Sigmoid colon (tissue), 4 donors: ENCODE measurements around the gene FAM184B.

ENCODE experiments used
- CTCF ChIP-seq, 4 experiments: fragments of 450-650 bp in 3 of 4; fragments of 200-600 bp in 1 of 4; IDR thresholded peaks; one replicate each; pipeline ENCODE4 v1.5.1; 2016 to 2019; ENCODE audit warnings: antibody characterized with exemption in 4 of 4, mild to moderate bottlenecking in 3 of 4, moderate library complexity in 2 of 4
- EP300 ChIP-seq, 4 donors: sonication (generic); formaldehyde crosslinking; IDR thresholded peaks; one replicate each; pipeline ENCODE4 v1.6.1; 2017; ENCODE audit warnings: antibody characterized with exemption in 4 of 4
- POLR2A ChIP-seq, 2 donors: fragments of 450-650 bp; IDR thresholded peaks; one replicate each; pipeline ENCODE4 v1.6.1; 2016; ENCODE audit warnings: antibody characterized with exemption in 2 of 2, mild to moderate bottlenecking in 2 of 2, moderate library complexity in 2 of 2
- POLR2AphosphoS5 ChIP-seq, 4 donors: sonication (generic); formaldehyde crosslinking; IDR thresholded peaks; one replicate each; pipeline ENCODE4 v1.6.1; 2017; ENCODE audit warnings: antibody characterized with exemption in 4 of 4

GRCh38 chr4:17809667-17810066 lies 28.2 kb upstream of the FAM184B start:
- TF ChIP-seq CTCF (IDR thresholded peaks at IDR 0.05) = no peak
- TF ChIP-seq EP300 (IDR thresholded peaks at IDR 0.05) = no peak
- no peak for TF ChIP-seq POLR2A (IDR thresholded peaks at IDR 0.05)
- TF ChIP-seq POLR2AphosphoS5 (IDR thresholded peaks at IDR 0.05) = no peak
